ENCODE measurements around the gene FAM222B. TPM values are rescaled to one million over a fixed set of nuclear protein-coding genes. Genes with fewer than 3 reads are reported as not detected.
"Not testable (repeated sequence)": the region's sequence is repeated elsewhere in the genome, so short reads cannot be mapped to it uniquely, and the experiment has no call there.

The FAM222B gene
- total and polyA plus RNA-seq, 5 experiments from 2014 or later = 7.5 to 23.1 (median 16.9) TPM

DNA sequence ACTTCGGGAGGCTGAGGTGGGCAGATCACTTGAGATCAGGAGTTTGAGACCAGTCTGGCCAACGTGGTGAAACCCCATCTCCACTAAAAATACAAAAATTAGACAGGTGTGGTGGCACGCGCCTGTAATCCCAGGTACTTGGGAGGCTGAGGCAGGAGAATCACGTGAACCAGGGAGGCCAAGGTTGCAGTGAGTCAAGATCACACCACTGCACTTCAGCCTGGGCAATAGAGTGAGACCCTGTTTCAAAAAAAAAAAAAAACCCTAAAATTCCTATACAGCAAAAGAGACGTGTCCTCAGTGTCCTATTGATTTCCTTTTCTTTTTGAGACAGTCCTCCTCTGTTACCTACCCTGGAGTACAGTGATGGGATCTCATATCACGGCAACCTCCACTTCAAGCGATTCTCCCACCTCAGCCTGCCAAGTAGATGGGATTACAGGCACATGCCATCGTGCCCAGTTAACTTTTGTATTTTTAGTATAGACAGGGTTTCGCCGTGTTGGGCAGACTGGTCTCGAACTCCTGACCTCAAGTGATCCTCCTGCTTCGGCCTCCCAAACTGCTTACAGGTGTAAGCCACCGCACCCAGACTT lies 47.6 kb downstream of the FAM222B start:
- not testable (repeated sequence) for H3K4me3 Mint-ChIP-seq

GRCh38 chr17:28792877-28793661 lies 49.5 kb downstream of the FAM222B start:
- no peak overlapping the region for H3K4me3 Mint-ChIP-seq

More for the DNA sequence above, 47.6 kb downstream of the FAM222B start:
- H3K4me1 Mint-ChIP-seq = peaks cover 9 to 33% (median 16%) of the 10 kb centered on the region in 4 donors
- H3K27me3 Mint-ChIP-seq, POLR2A ChIA-PET, ATAC-seq, H3K9me3 Mint-ChIP-seq, DNase-seq: not testable (repeated sequence)
- peak overlapping the region in 1 of 10 donors; percentile 11 for H3K27ac Mint-ChIP-seq
- H3K36me3 Mint-ChIP-seq = peaks cover 0 to 15% (median 0%) of the 10 kb centered on the region in 3 donors

GRCh38 chr17:28788100-28788499 lies 54.5 kb downstream of the FAM222B start:
- ATAC-seq = no peak
- H3K4me3 Mint-ChIP-seq = no peak overlapping the region
- H3K27me3 Mint-ChIP-seq = no peaks in the 10 kb centered on the region
- POLR2A ChIA-PET = interaction anchor here (0.7 kb wide), 2 partner anchors 623 to 1163 kb away, joined by 6 read pairs; no protein-coding TSS in a partner anchor
- H3K27ac Mint-ChIP-seq = peak overlapping the region in 3 of 10 donors; percentile 13 to 41 (median 41)
- H3K4me1 Mint-ChIP-seq = peaks cover 10 to 31% (median 15%) of the 10 kb centered on the region in 4 donors
- no peaks in the 10 kb centered on the region for H3K9me3 Mint-ChIP-seq
- no peak for DNase-seq
- H3K36me3 Mint-ChIP-seq = peaks cover 0 to 25% (median 0%) of the 10 kb centered on the region in 3 donors

More at GRCh38 chr17:28792877-28793661, 49.5 kb downstream of the FAM222B start:
- Mint-ChIP-seq H3K36me3 (peaks cover 0 to 26% (median 0%) of the 10 kb centered on the region in 3 donors), H3K27me3 (no peaks in the 10 kb centered on the region), H3K9me3 (no peaks in the 10 kb centered on the region), H3K4me1 (peaks cover 14 to 44% (median 21%) of the 10 kb centered on the region in 4 donors), H3K27ac (peak overlapping the region in 4 of 10 donors; percentile 9 to 63 (median 38))
- POLR2A ChIA-PET = no interaction called here
- DNase-seq (no peak), ATAC-seq (no peak)

GRCh38 chr17:28783161-28783560 lies 59.4 kb downstream of the FAM222B start:
- peak overlapping the region in 3 of 10 donors; percentile 8 to 40 (median 39) for H3K27ac Mint-ChIP-seq
- POLR2A ChIA-PET = interaction anchor here (1.0 kb wide), 1 partner anchor 114 kb away, joined by 3 read pairs; the partner anchor contains the start of gene FLOT2

GRCh38 chr17:28779601-28780000 lies 63.0 kb downstream of the FAM222B start:
- DNase-seq, ATAC-seq, H3K4me3 Mint-ChIP-seq, H3K9me3 Mint-ChIP-seq, H3K27ac Mint-ChIP-seq, H3K27me3 Mint-ChIP-seq: not testable (repeated sequence)
- POLR2A ChIA-PET = interaction anchor here (0.7 kb wide), 1 partner anchor 20 kb away, joined by 3 read pairs; no protein-coding TSS in a partner anchor
- Mint-ChIP-seq H3K36me3 (peaks cover 0 to 28% (median 3%) of the 10 kb centered on the region in 3 donors), H3K4me1 (peaks cover 29 to 40% (median 33%) of the 10 kb centered on the region in 4 donors)

More at GRCh38 chr17:28783161-28783560, 59.4 kb downstream of the FAM222B start:
- H3K4me3 Mint-ChIP-seq = no peak overlapping the region
- ATAC-seq (no peak), DNase-seq (no peak)
- H3K36me3 Mint-ChIP-seq = peaks cover 0 to 32% (median 3%) of the 10 kb centered on the region in 3 donors
- H3K27me3 Mint-ChIP-seq = no peaks in the 10 kb centered on the region
- no peaks in the 10 kb centered on the region for H3K9me3 Mint-ChIP-seq
- peaks cover 11 to 28% (median 20%) of the 10 kb centered on the region in 4 donors for H3K4me1 Mint-ChIP-seq

DNA sequence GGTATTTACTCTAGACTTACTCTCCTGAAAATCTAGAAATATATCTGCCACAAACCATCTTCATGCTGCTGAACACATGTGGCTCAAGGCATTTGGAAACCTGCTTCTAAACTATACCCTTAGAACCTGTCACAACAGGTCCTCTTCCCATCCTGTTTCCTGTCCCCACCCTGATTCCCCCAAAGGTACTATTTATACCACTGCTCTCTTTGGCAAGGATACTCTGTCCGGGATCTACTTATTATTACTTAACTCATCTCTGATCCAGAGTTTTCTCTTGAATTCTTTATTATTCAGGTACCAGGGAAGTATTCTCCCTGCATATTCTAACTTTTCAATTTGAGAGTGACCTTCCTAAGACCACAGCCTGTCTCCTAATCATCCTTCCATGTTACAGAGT lies 65.4 kb downstream of the FAM222B start:
- peaks cover 29 to 41% (median 36%) of the 10 kb centered on the region in 4 donors for H3K4me1 Mint-ChIP-seq

DNA sequence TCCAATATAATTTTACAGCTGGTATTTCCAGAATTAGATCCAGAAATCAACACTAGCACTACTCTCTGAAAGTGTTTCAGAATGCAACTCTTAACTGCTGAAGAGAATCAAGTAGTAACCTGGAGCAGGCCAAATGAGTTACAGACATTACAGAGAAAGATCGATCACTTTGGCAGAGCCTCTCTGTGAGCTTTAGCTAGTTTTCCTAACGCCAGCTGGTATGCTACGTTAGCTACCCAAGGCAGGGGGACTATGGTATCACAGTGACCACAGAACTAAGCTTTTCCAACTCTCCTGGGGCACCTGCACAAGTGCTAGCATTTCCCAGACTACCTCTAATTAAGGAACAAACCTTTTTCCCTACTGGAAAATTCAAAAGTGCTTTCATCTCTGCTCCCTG lies 68.4 kb downstream of the FAM222B start:
- peaks cover 0 to 17% (median 0%) of the 10 kb centered on the region in 3 donors for H3K36me3 Mint-ChIP-seq
- no peaks in the 10 kb centered on the region for H3K9me3 Mint-ChIP-seq
- peaks cover 25 to 38% (median 34%) of the 10 kb centered on the region in 4 donors for H3K4me1 Mint-ChIP-seq
- ATAC-seq (no peak), DNase-seq (no peak)
- no peaks in the 10 kb centered on the region for H3K27me3 Mint-ChIP-seq
- POLR2A ChIA-PET = interaction anchor here (1.7 kb wide), 1 partner anchor 124 kb away, joined by 3 read pairs; no protein-coding TSS in a partner anchor
- H3K4me3 Mint-ChIP-seq = no peak overlapping the region
- no peak overlapping the region for H3K27ac Mint-ChIP-seq

More for the DNA sequence above, 65.4 kb downstream of the FAM222B start:
- H3K4me3 Mint-ChIP-seq = peak overlapping the region in 2 of 10 donors; percentile 1 to 3
- H3K36me3 Mint-ChIP-seq = peaks cover 0 to 30% (median 3%) of the 10 kb centered on the region in 3 donors
- no peaks in the 10 kb centered on the region for H3K27me3 Mint-ChIP-seq
- DNase-seq (no peak), ATAC-seq (no peak)
- POLR2A ChIA-PET = interaction anchor here (0.5 to 0.7 kb wide), 3 partner anchors 29 to 555 kb away, joined by 3 read pairs; no protein-coding TSS in a partner anchor
- H3K27ac Mint-ChIP-seq = peak overlapping the region in 9 of 10 donors; percentile 12 to 85 (median 68)
- no peaks in the 10 kb centered on the region for H3K9me3 Mint-ChIP-seq

GRCh38 chr17:28773736-28774135 lies 68.9 kb downstream of the FAM222B start:
- no peaks in the 10 kb centered on the region for H3K9me3 Mint-ChIP-seq
- peak overlapping the region in 1 of 10 donors; percentile 60 for H3K27ac Mint-ChIP-seq
- DNase-seq (no peak), ATAC-seq (no peak)
- no peak overlapping the region for H3K4me3 Mint-ChIP-seq
- peaks cover 21 to 34% (median 30%) of the 10 kb centered on the region in 4 donors for H3K4me1 Mint-ChIP-seq
- POLR2A ChIA-PET = no interaction called here
- peaks cover 0 to 15% (median 0%) of the 10 kb centered on the region in 3 donors for H3K36me3 Mint-ChIP-seq
- no peaks in the 10 kb centered on the region for H3K27me3 Mint-ChIP-seq

GRCh38 chr17:28765038-28765437 lies 77.6 kb downstream of the FAM222B start:
- Mint-ChIP-seq H3K4me1 (peaks cover 6 to 13% (median 9%) of the 10 kb centered on the region in 4 donors), H3K27me3 (no peaks in the 10 kb centered on the region), H3K9me3 (no peaks in the 10 kb centered on the region), H3K4me3 (no peak overlapping the region), H3K36me3 (peaks cover 0 to 35% (median 0%) of the 10 kb centered on the region in 3 donors), H3K27ac (peak overlapping the region in 3 of 10 donors; percentile 24 to 40 (median 25))
- POLR2A ChIA-PET = interaction anchor here (1.9 to 2.8 kb wide), 2 partner anchors 45 to 132 kb away, joined by 6 to 18 read pairs; partner anchors contain the start of genes FLOT2 and RPL23A
- no peak for ATAC-seq
- no peak for DNase-seq

DNA sequence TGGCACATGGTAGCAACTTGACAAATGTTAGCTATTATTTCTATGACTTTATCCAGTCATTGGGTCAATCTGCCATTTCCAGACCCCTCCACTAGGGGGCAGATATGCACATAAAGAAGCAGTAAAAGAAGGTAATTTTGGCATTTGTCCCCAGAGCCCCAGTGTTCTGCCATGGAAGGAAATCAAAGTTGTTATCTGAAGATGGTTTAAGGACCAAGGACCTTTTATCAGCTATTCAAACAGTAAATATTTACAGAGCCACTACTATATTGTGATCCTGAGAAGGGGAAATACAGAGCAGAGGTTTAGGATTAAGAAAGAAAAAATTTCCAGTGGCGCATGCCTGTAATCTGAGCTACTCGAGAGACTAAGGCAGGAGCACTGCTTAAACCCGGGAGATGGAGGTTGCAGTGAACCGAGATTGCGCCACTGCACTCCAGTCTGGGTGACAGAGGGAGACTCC lies 78.8 kb downstream of the FAM222B start:
- ATAC-seq (peak; percentile 71 to 80), DNase-seq (peak; percentile 50 to 91 (median 74))
- Mint-ChIP-seq H3K36me3 (peaks cover 0 to 43% (median 2%) of the 10 kb centered on the region in 3 donors), H3K27ac (peak overlapping the region in 5 of 10 donors; percentile 3 to 90 (median 61)), H3K27me3 (no peaks in the 10 kb centered on the region), H3K9me3 (no peaks in the 10 kb centered on the region), H3K4me1 (peaks cover 2 to 6% (median 4%) of the 10 kb centered on the region in 4 donors), H3K4me3 (no peak overlapping the region)
- POLR2A ChIA-PET = interaction anchor here (0.6 to 2.8 kb wide), 12 partner anchors 15 to 536 kb away, joined by 3 to 18 read pairs (median 4); partner anchors contain the start of genes FLOT2, PHF12 and RPL23A

DNA sequence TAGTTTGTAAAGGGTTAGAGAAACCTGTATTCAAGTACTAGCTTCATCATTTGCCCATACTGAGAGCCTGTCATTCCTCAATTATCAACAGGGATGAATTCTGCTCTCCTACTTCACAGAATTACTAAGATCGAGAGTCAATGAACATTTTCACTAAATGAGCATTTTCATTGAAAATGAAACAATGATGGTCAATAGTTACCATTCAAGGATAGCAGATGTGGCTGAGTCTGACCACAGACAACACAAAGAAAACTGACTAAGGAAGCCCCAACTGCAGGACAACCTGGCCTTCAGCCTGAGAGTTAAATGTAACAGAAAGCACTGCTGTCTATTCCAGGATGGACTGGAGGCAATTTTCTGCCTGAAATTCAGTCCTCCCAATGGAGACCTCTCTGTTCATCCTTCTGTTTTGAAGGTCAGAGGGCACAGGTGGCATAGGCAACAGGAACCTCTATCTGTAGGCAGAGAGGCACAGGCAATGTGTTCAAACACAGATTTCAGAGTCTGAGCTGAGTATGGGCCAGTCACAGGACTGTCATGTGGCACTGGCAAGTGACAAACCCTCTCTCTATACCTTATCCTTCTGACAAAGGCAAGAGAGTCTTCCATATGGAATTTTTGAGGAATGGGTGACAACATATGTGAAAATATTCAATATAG lies 79.3 kb downstream of the FAM222B start:
- H3K4me1 Mint-ChIP-seq = peaks cover 2 to 6% (median 4%) of the 10 kb centered on the region in 4 donors
- DNase-seq = no peak
- H3K4me3 Mint-ChIP-seq = no peak overlapping the region
- H3K36me3 Mint-ChIP-seq = peaks cover 0 to 47% (median 2%) of the 10 kb centered on the region in 3 donors
- peak; percentile 12 to 23 for ATAC-seq
- H3K27ac Mint-ChIP-seq = peak overlapping the region in 2 of 10 donors; percentile 3 to 28
- no peaks in the 10 kb centered on the region for H3K9me3 Mint-ChIP-seq
- POLR2A ChIA-PET = interaction anchor here (0.6 to 2.8 kb wide), 12 partner anchors 14 to 537 kb away, joined by 3 to 18 read pairs (median 4); partner anchors contain the start of genes FLOT2, PHF12 and RPL23A
- no peaks in the 10 kb centered on the region for H3K27me3 Mint-ChIP-seq

Measured in naive thymus-derived CD8-positive, alpha-beta T cell (primary cell).